HepG2 (cell line): Measurements from ENCODE around the gene TUT7. TPM values are rescaled to one million over a fixed set of nuclear protein-coding genes. Genes with fewer than 3 reads are reported as not detected.

Experiments used
- DR1 ChIP-seq: sonication (generic); formaldehyde crosslinking; IDR thresholded peaks from 2 replicates; pipeline ENCODE4 v1.8.0; 2021; ENCODE audit warnings: mild to moderate bottlenecking, missing genetic modification reagents, inconsistent platforms
- FLYWCH1 ChIP-seq: sonication (generic); formaldehyde crosslinking; IDR thresholded peaks from 2 replicates; pipeline ENCODE4 v1.8.1; 2023; ENCODE audit warnings: mild to moderate bottlenecking, missing genetic modification reagents
- RCOR2 ChIP-seq: IDR thresholded peaks from 2 replicates; pipeline ENCODE4 v1.6.1; 2016; ENCODE audit warnings: missing biosample characterization, missing genetic modification reagents
- SP2 ChIP-seq: sonication (generic); formaldehyde crosslinking; IDR thresholded peaks from 2 replicates; pipeline ENCODE4 v1.5.1; 2020; ENCODE audit warnings: mild to moderate bottlenecking, missing genetic modification reagents
- U2AF2 ChIP-seq: fragments of 200-400 bp; formaldehyde crosslinking; IDR thresholded peaks from 2 replicates; pipeline ENCODE4 v1.6.1; 2017; ENCODE audit warnings: low read depth, mild to moderate bottlenecking, low read length
- ZC3H13 ChIP-seq: sonication (generic); formaldehyde crosslinking; IDR thresholded peaks from 2 replicates; pipeline ENCODE4 v1.8.1; 2023; ENCODE audit warnings: mild to moderate bottlenecking, missing genetic modification reagents, moderate library complexity
- ZNF343 ChIP-seq: sonication (generic); formaldehyde crosslinking; IDR thresholded peaks from 2 replicates; pipeline ENCODE4 v1.4.0; 2020; ENCODE audit warnings: mild to moderate bottlenecking, missing genetic modification reagents
- ZNF564 ChIP-seq: sonication (generic); formaldehyde crosslinking; IDR thresholded peaks from 2 replicates; pipeline ENCODE4 v1.8.1; 2023; ENCODE audit warnings: mild to moderate bottlenecking, missing genetic modification reagents
- ZNF883 ChIP-seq: sonication (generic); formaldehyde crosslinking; IDR thresholded peaks from 2 replicates; pipeline ENCODE4 v1.5.1; 2020; ENCODE audit warnings: mild to moderate bottlenecking, missing genetic modification reagents; ENCODE audit errors: not compliant biosample characterization
- polyA plus RNA-seq, 8 experiments: library from polyadenylated mRNA; depleted of rRNA in 3 of 8; stranded (reverse) in 7 of 8; unstranded in 1 of 8; fragments of >200 nt; fragmentation: Illumina TruSeq in 4 of 8; extraction: Trizol in 4 of 8; gene quantifications; 2 replicates each; pipeline versions ENCODE4 v1.2.1 to v1.2.3, GENCODE V29; 2011 to 2016; ENCODE audit warnings: low read depth in 4 of 8, missing spikeins in 1 of 8, mixed read lengths in 1 of 8; ENCODE audit not compliant: insufficient read depth in 1 of 8
- total RNA-seq, 5 experiments: library from RNA; depleted of rRNA; stranded (reverse); fragments of >200 nt; fragmentation: Illumina TruSeq; extraction: Trizol; gene quantifications; 2 replicates each; pipeline ENCODE4 v1.2.3, GENCODE V29; 2016; ENCODE audit warnings: low read depth in 1 of 5
- TF ChIP-seq, protein P1 (sequence below): sonication (generic); formaldehyde crosslinking; IDR thresholded peaks from 2 replicates; pipeline ENCODE4 v1.8.1; 2022; ENCODE audit warnings: low read depth, mild to moderate bottlenecking, missing genetic modification reagents
- TF ChIP-seq, protein P2 (sequence below): sonication (generic); formaldehyde crosslinking; conservative IDR thresholded peaks from 2 replicates; pipeline ENCODE4 v1.8.0; 2022; ENCODE audit warnings: low read depth, missing genetic modification reagents

Gene TUT7
- total and polyA plus RNA-seq, 2 of the 13 experiments (the other 11 are each of a cell fraction or from before 2014, with no cell fraction given): 12.0 to 19.4 TPM

DNA sequence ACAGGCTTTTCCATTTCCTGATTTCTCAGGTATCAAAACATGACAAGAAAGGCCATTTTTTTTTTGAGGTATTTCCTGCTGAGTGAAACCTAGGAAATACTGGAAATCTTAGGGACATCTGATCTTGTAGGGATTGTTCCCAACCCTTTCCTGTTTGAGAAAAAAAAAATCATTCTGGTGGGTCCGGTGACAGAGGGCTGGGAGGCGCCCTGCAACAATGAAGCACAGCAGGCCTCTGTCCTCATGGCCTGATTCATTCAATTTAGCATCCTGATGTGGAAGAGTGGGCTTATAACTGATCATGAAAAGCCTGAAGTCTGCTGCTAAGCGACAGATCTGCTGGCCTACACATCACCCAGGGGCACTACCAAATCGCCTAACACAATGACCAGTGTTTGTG lies 91.7 kb downstream of the TUT7 start (continued):
- TF ChIP-seq, protein P1, sequence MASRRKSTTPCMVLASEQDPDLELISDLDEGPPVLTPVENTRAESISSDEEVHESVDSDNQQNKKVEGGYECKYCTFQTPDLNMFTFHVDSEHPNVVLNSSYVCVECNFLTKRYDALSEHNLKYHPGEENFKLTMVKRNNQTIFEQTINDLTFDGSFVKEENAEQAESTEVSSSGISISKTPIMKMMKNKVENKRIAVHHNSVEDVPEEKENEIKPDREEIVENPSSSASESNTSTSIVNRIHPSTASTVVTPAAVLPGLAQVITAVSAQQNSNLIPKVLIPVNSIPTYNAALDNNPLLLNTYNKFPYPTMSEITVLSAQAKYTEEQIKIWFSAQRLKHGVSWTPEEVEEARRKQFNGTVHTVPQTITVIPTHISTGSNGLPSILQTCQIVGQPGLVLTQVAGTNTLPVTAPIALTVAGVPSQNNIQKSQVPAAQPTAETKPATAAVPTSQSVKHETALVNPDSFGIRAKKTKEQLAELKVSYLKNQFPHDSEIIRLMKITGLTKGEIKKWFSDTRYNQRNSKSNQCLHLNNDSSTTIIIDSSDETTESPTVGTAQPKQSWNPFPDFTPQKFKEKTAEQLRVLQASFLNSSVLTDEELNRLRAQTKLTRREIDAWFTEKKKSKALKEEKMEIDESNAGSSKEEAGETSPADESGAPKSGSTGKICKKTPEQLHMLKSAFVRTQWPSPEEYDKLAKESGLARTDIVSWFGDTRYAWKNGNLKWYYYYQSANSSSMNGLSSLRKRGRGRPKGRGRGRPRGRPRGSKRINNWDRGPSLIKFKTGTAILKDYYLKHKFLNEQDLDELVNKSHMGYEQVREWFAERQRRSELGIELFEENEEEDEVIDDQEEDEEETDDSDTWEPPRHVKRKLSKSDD (CRISPR knock-in tag): no peak
- TF ChIP-seq RCOR2 (CRISPR knock-in tag) (no peak), FLYWCH1 (CRISPR knock-in tag) (no peak), ZNF883 (no peak), ZNF564 (no peak), SP2 (no peak), ZC3H13 (CRISPR knock-in tag) (no peak), U2AF2 (no peak), DR1 (CRISPR knock-in tag) (no peak), ZNF343 (CRISPR knock-in tag) (no peak)
- TF ChIP-seq, protein P2, sequence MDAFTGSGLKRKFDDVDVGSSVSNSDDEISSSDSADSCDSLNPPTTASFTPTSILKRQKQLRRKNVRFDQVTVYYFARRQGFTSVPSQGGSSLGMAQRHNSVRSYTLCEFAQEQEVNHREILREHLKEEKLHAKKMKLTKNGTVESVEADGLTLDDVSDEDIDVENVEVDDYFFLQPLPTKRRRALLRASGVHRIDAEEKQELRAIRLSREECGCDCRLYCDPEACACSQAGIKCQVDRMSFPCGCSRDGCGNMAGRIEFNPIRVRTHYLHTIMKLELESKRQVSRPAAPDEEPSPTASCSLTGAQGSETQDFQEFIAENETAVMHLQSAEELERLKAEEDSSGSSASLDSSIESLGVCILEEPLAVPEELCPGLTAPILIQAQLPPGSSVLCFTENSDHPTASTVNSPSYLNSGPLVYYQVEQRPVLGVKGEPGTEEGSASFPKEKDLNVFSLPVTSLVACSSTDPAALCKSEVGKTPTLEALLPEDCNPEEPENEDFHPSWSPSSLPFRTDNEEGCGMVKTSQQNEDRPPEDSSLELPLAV (CRISPR knock-in tag): no peak
